ENCODE results near the gene MAP1LC3A. TPM values are rescaled to one million over a fixed set of nuclear protein-coding genes. Genes with fewer than 3 reads are reported as not detected.

The MAP1LC3A gene
- total RNA-seq, 2 experiments from 2014 or later = 0.92 to 1.0 TPM

GRCh38 chr20:34536798-34537394 lies 21.6 kb upstream of the MAP1LC3A start:
- intact Hi-C loops (cut with micrococcal nuclease) = loop anchor here (5.0 kb wide), 1 partner anchor 170 kb away; no protein-coding TSS in a partner anchor
- Mint-ChIP-seq H3K4me1 (ENCODE audit: low read depth) (peaks cover 7% of the 10 kb centered on the region), H3K4me3 (no peak overlapping the region), H3K27me3 (no peaks in the 10 kb centered on the region), H3K36me3 (ENCODE audit: low read depth) (peaks cover 14% of the 10 kb centered on the region), H3K9me3 (no peaks in the 10 kb centered on the region), H3K27ac (no peak overlapping the region)
- peak; percentile 54 for ATAC-seq
- ChIA-PET CTCF (interaction anchor here (0.7 to 4.0 kb wide), 9 partner anchors 11 to 233 kb away, joined by 3 to 56 read pairs (median 4); no protein-coding TSS in a partner anchor), POLR2A (interaction anchor here (0.7 kb wide), 1 partner anchor 20 kb away, joined by 3 read pairs; no protein-coding TSS in a partner anchor)
- peak; percentile 71 for DNase-seq
- TF ChIP-seq CTCF (IDR thresholded peaks at IDR 0.05) = peak; percentile 54

- ChIA-PET CTCF (interaction anchor here (0.9 to 4.1 kb wide), 16 partner anchors 7 to 236 kb away, joined by 3 to 56 read pairs (median 4); no protein-coding TSS in a partner anchor), POLR2A (no interaction called here)
- intact Hi-C loops (cut with micrococcal nuclease) = loop anchor here (5.0 kb wide), 1 partner anchor 170 kb away; no protein-coding TSS in a partner anchor
- H3K9me3 Mint-ChIP-seq = no peaks in the 10 kb centered on the region
- H3K27ac Mint-ChIP-seq = no peak overlapping the region
- no peak for TF ChIP-seq CTCF (IDR thresholded peaks at IDR 0.05)
- no peaks in the 10 kb centered on the region for H3K27me3 Mint-ChIP-seq
- H3K36me3 Mint-ChIP-seq (ENCODE audit: low read depth) = peaks cover 14% of the 10 kb centered on the region
- no peak overlapping the region for H3K4me3 Mint-ChIP-seq
- ATAC-seq = no peak
- no peak for DNase-seq
- peaks cover 7% of the 10 kb centered on the region for H3K4me1 Mint-ChIP-seq (ENCODE audit: low read depth)
Measured at GRCh38 chr20:34537651-34538050, 20.9 kb upstream of the MAP1LC3A start.

- H3K36me3 Mint-ChIP-seq (ENCODE audit: low read depth) = peaks cover 14% of the 10 kb centered on the region
- no peaks in the 10 kb centered on the region for H3K27me3 Mint-ChIP-seq
- peak; percentile 85 for ATAC-seq
- ChIA-PET CTCF (interaction anchor here (0.6 to 4.1 kb wide), 28 partner anchors 8 to 237 kb away, joined by 3 to 56 read pairs (median 4); no protein-coding TSS in a partner anchor), POLR2A (no interaction called here)
- H3K9me3 Mint-ChIP-seq = no peaks in the 10 kb centered on the region
- TF ChIP-seq CTCF (IDR thresholded peaks at IDR 0.05) = peak; percentile 83
- peak; percentile 72 for DNase-seq
- intact Hi-C loops (cut with micrococcal nuclease) = loop anchor here (5.0 kb wide), 1 partner anchor 169 kb away; no protein-coding TSS in a partner anchor
- peaks cover 7% of the 10 kb centered on the region for H3K4me1 Mint-ChIP-seq (ENCODE audit: low read depth)
- H3K27ac Mint-ChIP-seq = no peak overlapping the region
- no peak overlapping the region for H3K4me3 Mint-ChIP-seq
Measured at GRCh38 chr20:34538671-34539123, 19.8 kb upstream of the MAP1LC3A start.

GRCh38 chr20:34539756-34540155 lies 18.8 kb upstream of the MAP1LC3A start:
- H3K36me3 Mint-ChIP-seq (ENCODE audit: low read depth) = peaks cover 14% of the 10 kb centered on the region
- POLR2A ChIA-PET = no interaction called here
- ATAC-seq = no peak

More at GRCh38 chr20:34539756-34540155, 18.8 kb upstream of the MAP1LC3A start:
- Mint-ChIP-seq H3K4me3 (no peak overlapping the region), H3K27me3 (peaks cover 2% of the 10 kb centered on the region), H3K4me1 (ENCODE audit: low read depth) (peaks cover 15% of the 10 kb centered on the region), H3K9me3 (no peaks in the 10 kb centered on the region), H3K27ac (no peak overlapping the region)
- DNase-seq = no peak
- intact Hi-C loops (cut with micrococcal nuclease) = loop anchor here (5.0 kb wide), 1 partner anchor 168 kb away; no protein-coding TSS in a partner anchor
- TF ChIP-seq CTCF (IDR thresholded peaks at IDR 0.05) = no peak
- CTCF ChIA-PET = interaction anchor here (1.3 to 4.1 kb wide), 9 partner anchors 9 to 230 kb away, joined by 4 to 56 read pairs (median 16); no protein-coding TSS in a partner anchor

Measured in activated CD8-positive, alpha-beta T cell treated with anti-CD3 and anti-CD28 coated beads for 36 hours (primary cell).